HG03439 (cell line): ENCODE data around the gene TMPRSS11E.
A peak's percentile ranks its signal among the peaks of the same experiment; 100 is the strongest.
"Not testable (repeated sequence)": the region's sequence is repeated elsewhere in the genome, so short reads cannot be mapped to it uniquely, and the experiment has no call there.

ENCODE experiments used
- ATAC-seq: cut with Tn5 transposase; IDR thresholded peaks from one replicate; pipeline ENCODE4 v1.9.1; 2021; ENCODE audit warnings: mild to moderate bottlenecking, moderate library complexity; ENCODE audit not compliant: unreplicated experiment

The TMPRSS11E gene, protein sequence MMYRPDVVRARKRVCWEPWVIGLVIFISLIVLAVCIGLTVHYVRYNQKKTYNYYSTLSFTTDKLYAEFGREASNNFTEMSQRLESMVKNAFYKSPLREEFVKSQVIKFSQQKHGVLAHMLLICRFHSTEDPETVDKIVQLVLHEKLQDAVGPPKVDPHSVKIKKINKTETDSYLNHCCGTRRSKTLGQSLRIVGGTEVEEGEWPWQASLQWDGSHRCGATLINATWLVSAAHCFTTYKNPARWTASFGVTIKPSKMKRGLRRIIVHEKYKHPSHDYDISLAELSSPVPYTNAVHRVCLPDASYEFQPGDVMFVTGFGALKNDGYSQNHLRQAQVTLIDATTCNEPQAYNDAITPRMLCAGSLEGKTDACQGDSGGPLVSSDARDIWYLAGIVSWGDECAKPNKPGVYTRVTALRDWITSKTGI

DNA sequence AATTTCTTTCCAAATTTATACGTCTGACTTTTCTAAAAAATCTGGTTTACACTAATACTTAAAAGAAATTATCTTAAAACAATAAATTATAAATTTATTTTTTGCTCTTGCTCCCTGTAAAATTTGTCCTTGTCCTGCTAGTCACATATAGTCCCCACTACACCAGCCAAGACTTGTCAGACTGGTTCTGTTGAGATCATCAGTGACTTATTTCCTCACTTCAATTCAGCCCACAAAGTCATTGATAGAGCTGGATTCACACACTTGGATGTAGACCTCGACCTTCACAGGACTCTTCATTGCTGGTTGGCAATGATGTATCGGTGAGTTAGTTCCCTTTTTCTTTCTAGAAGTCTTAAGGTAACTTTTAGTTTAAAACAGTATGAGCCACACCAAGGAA, at the start of gene TMPRSS11E:
Gene TMPRSS11E (plus strand): TSS at position 263 of the 400 bp plus-strand sequence. CDS start 50 bp downstream, at position 313.
- no peak for ATAC-seq

DNA sequence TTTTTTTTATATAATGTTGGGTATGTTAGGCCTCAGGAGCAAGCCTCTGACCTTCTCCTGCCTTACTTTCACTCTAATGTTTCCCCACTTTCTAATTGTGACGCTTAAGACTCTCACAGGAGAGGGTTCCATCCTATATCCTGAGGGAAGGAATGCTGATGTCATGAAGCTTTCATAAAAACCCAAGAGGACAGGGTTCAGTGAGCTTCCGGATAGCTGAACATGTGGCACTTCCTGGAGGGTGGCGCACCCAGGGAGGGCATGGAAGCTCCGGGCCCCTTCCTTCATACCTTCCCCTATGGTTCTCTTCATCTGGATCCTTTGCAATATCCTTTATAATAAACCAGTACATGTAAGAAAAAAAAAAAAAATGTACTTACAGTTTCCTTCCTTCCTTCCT, 48.0 kb upstream of the TMPRSS11E start:
- ATAC-seq = no peak

DNA sequence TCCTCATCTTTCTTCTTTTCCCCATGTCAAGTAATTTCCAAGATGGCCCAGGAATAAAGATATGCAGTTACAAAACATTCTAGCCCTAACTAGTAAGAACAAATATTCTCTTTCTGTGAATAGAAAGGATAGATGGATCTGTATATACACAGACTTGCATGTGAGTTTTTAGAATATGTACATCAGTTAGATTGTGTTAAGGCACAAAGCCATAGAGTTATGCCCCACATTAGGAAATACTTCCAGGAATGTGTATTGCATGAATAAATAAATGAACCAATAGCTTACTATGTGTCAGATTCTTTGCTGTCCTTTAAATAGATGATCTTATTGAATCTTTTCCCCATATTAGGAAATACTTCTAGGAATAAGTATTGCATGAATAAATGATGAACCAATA, 46.0 kb upstream of the TMPRSS11E start:
- no peak for ATAC-seq

DNA sequence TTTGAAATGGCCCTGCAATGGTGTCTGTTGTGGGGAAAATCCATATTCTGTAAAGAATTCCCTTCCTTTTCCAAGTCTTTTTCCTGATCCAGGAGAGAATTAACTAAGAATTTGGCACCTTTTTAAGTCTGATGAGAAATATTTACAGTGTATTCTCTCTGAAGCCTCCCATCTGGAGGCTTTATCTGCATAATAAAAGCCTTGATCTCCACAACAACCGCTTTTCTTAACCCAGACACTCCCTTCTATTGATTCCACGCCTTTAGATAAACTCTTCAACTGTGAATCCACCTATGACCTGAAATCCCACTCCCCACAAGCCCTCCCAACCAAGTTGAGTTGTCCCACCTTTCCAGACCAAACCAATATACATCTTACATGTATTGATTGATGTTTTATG, 43.1 kb upstream of the TMPRSS11E start:
- ATAC-seq = no peak

DNA sequence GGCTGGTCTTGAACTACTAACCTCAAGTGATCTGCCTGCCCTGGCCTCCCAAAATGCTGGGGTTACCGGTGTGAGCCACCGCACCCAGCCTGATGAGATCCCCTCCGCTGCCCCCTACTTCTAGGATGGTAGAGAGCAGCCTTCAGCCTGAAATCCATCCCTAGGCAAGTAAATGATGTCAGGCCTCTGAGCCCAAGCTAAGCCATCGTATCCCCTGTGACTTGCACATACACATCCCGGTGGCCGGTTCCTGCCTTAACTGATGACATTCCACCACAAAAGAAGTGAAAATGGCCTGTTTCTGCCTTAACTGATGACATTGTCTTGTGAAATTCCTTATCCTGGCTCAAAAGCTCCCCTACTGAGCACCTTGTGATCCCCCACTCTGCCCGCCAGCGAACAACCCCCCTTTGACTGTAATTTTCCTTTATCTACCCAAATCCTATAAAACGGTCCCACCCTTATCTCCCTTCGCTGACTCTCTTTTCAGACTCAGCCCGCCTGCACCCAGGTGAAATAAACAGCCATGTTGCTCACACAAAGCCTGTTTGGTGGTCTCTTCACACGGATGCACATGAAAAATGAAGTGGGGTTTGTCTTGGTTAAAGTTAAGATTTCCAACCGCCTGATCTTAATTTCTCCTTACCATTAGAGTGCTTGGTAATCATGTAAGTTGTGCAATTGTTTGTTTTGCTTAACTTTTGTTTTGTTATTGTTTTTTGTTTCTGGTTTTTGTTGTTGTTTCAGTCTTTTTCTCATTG, 41.4 kb upstream of the TMPRSS11E start:
- ATAC-seq = not testable (repeated sequence)

DNA sequence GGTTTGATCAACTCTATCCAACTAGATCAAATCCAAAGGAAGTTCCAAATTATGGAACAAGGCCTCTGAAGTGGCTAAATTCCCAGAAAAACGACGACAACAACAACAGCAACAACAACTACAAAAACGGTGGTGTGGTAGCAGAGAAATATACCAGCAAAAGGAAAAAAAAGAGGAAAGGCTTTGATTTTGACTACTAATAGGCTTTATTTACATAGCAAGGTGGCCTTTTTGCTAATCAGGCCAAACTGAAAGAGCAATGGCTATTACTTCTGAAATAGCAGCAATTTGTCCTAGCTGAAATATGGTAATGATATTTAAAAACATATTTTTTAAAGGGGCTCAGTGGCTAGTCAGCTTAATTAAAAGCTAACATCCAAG, 40.8 kb upstream of the TMPRSS11E start:
- ATAC-seq = no peak

DNA sequence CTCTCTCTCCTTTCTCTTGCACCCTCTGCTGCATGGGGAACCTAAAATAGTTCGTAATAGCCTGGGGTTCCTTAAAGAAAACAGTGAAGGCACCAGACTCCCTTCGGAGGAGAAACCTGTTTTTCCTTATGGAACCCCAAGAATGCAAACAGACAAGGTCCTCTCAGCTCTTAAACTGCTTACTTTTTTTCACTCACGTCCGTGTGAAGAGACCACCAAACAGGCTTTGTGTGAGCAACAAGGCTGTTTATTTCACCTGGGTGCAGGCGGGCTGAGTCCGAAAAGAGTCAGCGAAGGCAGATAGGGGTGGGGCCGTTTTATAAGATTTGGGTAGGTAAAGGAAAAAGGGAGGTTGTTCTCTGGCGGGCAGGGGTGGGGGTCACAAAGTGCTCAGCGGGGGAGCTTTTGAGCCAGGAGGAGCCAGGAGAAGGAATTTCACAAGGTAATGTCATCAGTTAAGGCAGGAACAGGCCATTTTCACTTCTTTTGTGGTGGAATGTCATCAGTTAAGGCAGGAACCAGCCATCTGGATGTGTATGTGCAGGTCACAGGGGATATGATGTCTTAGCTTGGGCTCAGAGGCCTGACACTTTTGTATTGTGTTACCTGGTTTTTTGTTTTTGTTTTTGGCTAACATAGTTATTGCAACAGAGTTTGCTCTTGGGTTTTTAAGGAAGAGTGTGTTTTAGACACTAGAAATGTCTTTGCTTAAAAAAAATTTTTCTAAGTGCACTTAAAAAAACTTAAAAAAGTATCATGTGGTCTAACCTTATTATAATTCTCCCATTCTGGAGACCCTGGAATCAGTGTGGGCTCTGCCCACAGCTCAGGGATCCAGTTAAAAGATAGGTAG, 40.0 kb upstream of the TMPRSS11E start:
- not testable (repeated sequence) for ATAC-seq

DNA sequence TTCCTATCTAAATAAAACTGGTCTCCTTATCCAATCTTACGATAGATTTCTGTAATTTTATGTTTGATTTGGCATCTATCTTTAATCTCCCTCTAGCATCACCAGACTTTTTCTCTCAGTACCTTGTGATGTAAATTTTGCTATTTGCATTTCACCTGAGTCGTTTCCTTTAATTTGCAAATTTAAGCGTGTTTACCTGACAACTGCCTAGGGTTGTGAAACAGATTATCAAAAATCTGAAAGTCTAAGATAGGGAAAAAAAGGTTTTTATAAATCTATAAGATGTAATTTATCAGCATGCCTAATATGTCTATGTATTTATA, 39.4 kb upstream of the TMPRSS11E start:
- ATAC-seq = no peak

DNA sequence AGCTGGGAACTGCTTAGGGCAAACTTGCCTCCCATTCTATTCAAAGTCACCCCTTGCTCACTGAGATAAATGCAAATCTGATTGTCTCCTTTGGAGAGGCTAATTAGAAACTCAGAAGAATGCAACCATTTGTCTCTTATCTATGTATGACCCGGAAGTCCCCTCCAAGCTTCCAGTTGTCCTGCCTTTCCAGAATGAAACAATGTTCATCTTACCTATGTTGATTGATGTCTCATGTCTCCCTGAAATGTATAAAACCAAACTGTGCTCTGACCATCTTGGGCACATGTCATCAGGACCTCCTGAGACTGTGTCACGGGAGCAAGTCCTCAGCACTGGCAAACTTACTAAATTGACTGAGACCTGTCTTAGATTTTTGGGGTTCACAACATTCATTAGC, 37.1 kb upstream of the TMPRSS11E start:
- no peak for ATAC-seq

DNA sequence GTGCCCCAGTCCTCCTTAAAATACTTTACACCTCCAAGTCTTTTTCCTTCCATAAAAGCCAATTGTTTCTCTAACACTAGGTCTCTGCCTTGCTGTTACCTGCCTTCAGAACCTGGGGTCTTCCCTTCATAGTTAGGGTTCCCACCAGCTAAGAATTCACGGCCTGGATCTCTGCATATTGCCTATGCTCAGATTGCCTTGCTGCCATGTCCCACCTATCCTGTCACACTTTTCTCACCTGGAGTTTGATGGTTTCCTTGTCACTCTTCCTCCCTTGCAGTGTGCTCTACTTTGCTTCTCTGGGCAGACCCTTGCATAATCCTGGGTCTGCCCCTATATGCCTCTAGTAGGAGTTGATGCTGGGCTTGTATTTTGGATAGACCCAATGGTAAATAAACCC, 36.6 kb upstream of the TMPRSS11E start:
- no peak for ATAC-seq

DNA sequence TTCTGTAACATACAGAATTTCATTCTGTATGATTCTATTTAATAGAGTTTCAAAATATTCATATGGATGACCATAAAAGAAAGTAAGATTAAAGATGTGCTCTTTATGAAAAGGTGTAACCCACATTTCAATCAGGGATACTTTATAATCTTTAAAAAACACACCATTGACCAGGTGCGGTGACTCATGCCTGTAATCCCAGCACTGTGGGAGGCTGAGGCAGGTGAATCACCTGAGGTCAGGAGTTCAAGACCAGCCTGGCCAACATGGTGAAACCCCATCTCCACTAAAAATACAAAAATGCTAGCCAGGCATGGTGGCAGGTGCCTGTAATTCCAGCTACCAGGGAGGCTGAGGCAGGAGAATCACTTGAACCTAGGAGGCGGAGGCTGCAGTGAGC, 35.2 kb upstream of the TMPRSS11E start:
- ATAC-seq = not testable (repeated sequence)

DNA sequence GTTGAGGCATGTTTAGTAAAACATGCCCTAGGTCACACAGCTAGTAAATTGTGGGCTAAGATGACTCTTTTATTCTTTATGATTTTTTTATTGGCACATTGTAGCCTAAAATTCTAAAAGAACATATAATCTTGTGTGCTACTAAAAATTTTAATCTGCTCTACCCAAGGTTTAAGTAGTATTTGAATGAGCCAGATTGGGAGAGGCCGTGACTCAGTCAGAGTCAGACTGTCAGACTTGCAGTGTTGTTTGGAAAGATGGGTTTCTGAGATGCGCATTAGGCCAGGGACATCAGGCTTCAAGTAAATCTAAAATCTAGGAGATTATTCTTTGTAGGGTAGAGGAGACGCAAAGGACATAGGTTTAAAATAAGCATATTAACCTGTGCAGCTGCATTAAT, 30.7 kb upstream of the TMPRSS11E start:
- ATAC-seq = no peak

DNA sequence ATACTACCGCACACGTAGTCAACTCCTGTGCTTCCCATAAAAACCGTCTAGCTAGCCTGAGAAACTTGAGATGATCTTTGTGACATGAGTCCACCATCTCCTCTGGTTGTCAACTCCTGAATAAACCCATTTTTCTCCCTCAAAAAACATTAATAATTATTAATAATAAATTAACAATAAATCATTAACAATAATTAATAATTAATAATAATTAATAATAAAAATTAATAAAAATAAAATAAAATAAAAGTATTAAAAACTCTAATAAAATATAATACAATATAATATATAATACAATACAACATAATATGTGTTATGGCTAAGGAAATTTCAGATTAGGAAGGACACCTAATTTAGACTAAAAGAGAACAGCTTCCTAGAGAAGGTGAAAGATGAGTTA, 20.7 kb upstream of the TMPRSS11E start:
- no peak for ATAC-seq

DNA sequence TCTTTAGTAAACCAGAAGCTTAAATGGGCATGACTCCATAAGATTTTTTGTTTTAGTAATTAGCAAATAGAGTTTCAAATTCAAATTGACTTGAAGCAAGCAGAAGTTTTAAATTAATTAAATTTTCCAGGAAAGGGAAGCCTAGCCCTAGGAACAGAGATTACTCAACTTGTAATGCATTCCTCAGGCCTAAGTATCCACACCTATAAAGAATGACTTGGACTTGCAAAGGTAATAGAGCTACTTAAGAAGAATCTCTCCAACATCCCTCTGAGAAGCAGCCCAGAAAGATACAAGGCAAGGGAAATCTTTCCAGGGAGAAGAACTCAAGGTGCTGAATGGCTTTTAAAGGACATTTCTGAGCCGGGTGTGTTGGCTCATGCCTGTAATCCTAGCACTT, 16.9 kb upstream of the TMPRSS11E start:
- no peak for ATAC-seq

DNA sequence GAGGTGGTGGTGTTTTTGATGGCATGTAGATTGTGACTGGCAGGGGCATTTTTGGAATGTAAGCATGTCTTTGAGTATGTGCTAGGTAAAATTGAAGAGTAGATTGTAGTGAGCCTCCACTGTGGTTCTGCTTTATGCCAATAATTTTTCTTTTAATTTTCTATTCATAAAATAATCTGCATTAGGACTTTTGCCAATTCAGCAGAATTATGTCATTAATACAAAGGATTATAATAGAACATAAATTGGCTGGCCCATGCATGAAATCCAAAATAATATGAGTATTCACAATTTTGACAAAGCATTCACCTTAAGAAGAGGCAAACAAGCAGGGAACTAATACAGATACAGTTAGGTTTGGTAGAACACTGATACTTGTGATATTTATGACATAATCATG, 14.9 kb upstream of the TMPRSS11E start:
- ATAC-seq = no peak

DNA sequence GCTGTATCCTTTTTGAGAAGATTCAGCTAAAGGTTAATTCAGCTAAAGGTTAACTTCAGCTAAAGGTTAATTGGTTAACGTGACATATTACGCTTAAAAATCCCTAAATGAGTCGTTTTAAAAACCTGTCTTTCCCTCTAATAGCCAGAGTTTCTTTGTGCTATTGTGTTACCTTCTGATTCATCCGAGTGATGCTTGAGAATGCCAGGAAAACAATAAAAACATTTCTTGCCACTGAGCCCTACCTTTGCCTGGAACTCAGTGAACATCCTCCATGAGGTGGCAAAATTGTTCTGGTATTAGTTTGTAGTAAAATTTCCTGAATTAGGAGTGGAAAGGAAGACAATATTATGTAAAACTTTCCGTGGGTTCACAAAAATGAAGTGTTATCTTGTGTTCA, 13.7 kb upstream of the TMPRSS11E start:
- ATAC-seq = no peak

DNA sequence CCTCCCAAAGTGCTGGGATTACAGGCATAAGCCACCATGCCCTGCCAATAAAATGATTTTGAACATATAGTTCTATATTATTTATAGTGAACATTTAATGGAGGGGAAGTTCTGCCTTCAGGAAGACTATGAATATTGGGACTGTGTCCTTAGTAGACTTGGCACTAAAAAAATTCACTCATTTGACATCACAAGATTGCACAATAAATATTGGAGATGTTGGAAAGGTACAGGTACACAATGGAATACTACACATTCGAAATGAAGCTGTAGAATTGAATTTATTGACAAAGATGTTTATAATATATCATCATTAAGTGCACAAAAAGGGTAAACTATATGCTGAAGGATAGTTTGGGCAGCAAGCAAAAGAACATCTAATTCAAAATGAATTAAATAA, 13.0 kb upstream of the TMPRSS11E start:
- ATAC-seq = no peak

DNA sequence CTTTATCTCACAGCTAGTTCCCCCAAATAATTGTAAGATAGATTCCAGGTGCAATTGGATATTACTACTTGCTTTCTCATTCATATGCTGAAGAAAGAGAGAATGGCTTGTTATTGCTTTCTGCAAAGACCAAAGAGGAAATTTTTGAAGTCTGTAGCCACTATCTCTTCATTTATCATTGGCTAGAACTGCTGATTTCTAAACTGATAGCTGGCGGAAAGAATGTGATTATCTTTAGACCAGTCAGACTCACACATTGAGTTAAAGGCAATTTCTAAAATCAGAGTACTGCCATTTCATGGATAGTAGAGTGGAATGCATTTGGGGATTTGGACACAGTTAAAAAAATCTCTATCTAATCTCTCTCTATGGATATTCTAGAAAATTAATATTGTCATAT, 12.4 kb upstream of the TMPRSS11E start:
- no peak for ATAC-seq

DNA sequence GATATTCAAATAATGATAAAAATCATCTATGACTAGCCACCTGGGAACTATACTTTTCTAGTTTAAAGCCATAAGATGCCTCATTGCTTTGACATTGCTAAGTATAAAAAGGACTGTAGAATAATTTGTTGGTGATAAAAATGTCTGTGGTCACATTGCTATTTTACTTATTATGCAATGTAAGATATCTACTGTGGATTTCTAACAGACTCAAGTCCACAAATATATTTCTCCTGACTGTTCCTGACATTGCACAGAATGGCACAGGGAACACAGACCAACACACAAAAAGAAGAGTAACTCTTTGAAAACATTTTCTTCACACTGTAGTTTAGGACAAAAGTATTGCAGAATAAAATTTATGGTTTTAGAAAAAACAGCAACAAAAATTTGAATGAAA, 2.2 kb upstream of the TMPRSS11E start:
- ATAC-seq = no peak

DNA sequence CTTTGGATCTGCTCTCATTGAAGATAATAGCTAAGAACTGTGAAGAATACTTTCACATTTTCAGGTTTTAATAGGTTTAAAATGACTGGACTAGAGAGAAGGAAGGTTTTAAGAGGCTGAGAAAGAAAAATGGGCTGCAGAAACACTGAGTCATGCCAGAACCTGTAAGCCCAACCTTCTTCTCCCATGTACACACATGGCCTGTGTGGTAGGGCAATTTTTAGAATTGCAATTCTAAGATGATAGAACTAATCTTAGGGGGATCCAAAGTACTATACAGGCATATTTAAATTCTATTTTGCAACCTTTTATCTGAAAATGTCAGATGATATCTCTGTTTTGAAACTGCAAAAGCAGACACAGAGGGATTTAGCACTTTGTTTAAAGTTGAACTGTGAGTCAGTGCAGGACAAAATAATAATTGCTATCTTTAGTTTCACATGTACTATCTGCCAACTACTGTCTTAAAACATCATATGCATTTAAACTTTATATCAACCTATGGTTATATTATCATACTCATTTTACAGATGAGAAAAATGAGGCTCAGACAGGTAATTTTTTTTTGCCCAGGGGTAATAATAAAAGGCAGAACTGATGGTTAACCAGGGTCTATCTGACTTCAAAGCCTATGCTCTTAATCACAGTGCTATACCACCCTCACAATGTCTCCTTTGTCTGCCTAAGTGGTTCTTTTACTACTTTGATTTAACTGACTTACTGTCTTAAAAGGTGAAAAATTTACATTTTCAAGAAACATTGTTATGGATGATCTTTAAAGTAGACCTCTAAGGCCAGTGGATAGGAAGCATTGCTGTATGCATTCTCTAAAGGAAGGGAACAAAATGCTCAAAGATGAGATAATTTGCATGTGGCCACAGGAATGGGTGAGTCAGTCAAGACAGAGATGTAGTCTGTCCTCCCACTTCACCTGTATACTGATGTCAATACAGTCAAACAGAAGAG, 4.3 kb downstream of the TMPRSS11E start:
- ATAC-seq = peak; percentile 60
